SK-N-MC (cell line): Measurements from ENCODE around the gene KIF19.

Experiments
- EZH2 ChIP-seq: fragments of 200-600 bp; sonication (generic); IDR thresholded peaks from one replicate; pipeline ENCODE4 v1.6.1; 2017; ENCODE audit warnings: antibody characterized with exemption
- POLR2AphosphoS5 ChIP-seq: IDR thresholded peaks from 2 replicates; pipeline ENCODE4 v1.6.1; 2012; ENCODE audit warnings: mild to moderate bottlenecking, low read depth, low read length, borderline replicate concordance

DNA sequence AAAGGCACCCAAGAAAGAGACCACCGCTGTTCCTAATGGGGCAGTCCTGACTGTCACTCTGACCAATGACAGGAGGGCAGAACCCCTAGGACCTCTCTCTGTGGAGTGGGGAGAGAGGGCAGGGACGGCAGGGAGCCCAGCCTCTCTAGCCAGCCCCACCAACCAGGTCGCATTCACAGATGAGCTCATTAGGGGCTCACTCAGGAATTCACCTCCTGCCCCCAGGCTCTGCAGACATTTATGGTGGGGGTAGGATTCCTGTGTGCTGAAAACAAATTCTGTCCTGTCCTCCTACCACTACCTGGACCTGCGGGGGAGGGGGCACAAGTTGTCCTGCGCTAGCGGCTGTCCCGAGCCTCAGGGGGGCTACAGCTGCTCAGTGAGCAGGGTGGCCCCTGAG lies 78.2 kb downstream of the KIF19 start:
- TF ChIP-seq EZH2, result no peak
- no peak for TF ChIP-seq POLR2AphosphoS5
